Caco-2 (cell line): Measurements from ENCODE around the gene TMTC2. TPM values are rescaled to one million over a fixed set of nuclear protein-coding genes. Genes with fewer than 3 reads are reported as not detected.

Source experiments
- BruUV-seq: library from RNA; stranded (reverse); fragments of 400-500 nt; replicated peaks from 2 replicates; lab custom pipeline; 2021; lab: Mats Ljungman, UMichigan
- CTCF ChIA-PET: fragments of 300-600 bp; sonication (Branson Sonifier 250); formaldehyde crosslinking; loops from one replicate; lab custom pipeline; 2022; ENCODE audit warnings: antibody characterized with exemption; lab: Charles Lee
- POLR2A ChIA-PET: fragments of 300-600 bp; sonication (Branson Sonifier 250); formaldehyde crosslinking; loops from one replicate; lab custom pipeline; 2022; ENCODE audit warnings: antibody characterized with exemption; lab: Charles Lee
- DNase-seq, 2 experiments: peaks; one replicate each; pipeline versions ENCODE4 v3.0.0 to v3.0.0-alpha.2; 2020 to 2022
- H3K27me3 ChIP-seq: replicated peaks from 2 replicates; pipeline ENCODE4 v1.6.0; 2011; ENCODE audit warnings: low read length; ENCODE audit not compliant: control insufficient read depth, insufficient read depth
- H3K36me3 ChIP-seq: 2 replicates; pipeline ENCODE4 v1.5.1; 2011; ENCODE audit warnings: low read length; ENCODE audit not compliant: control insufficient read depth, insufficient read depth
- H3K4me1 ChIP-seq: fragments of 250-450 bp; sonication (Bioruptor Pico); 2 replicates; pipeline ENCODE4 v1.5.1; 2020; ENCODE audit warnings: mild to moderate bottlenecking
- H3K4me3 ChIP-seq: 2 replicates; pipeline ENCODE4 v1.5.1; 2011; ENCODE audit warnings: low read depth, mild to moderate bottlenecking, control low read depth, low read length
- H3K9me3 ChIP-seq: fragments of 250-450 bp; sonication (Bioruptor Pico); 2 replicates; pipeline ENCODE4 v1.5.1; 2020; ENCODE audit warnings: mild to moderate bottlenecking, moderate library complexity
- H3K27ac Mint-ChIP-seq: one replicate; pipeline ENCODE4 v1.8.0; 2022; ENCODE audit warnings: mixed read lengths; ENCODE audit not compliant: unreplicated experiment
- H3K27me3 Mint-ChIP-seq: one replicate; pipeline ENCODE4 v1.8.0; 2022; ENCODE audit warnings: mixed read lengths; ENCODE audit not compliant: insufficient read depth, unreplicated experiment
- H3K36me3 Mint-ChIP-seq: one replicate; pipeline ENCODE4 v1.8.0; 2022; ENCODE audit warnings: mild to moderate bottlenecking, mixed read lengths; ENCODE audit not compliant: insufficient read depth, unreplicated experiment
- H3K4me1 Mint-ChIP-seq: one replicate; pipeline ENCODE4 v1.8.0; 2022; ENCODE audit warnings: low read depth, mixed read lengths; ENCODE audit not compliant: unreplicated experiment
- H3K4me3 Mint-ChIP-seq: one replicate; pipeline ENCODE4 v1.8.0; 2022; ENCODE audit warnings: mild to moderate bottlenecking, moderate library complexity, mixed read lengths; ENCODE audit not compliant: unreplicated experiment
- H3K9me3 Mint-ChIP-seq: one replicate; pipeline ENCODE4 v1.8.0; 2022; ENCODE audit warnings: mixed read lengths; ENCODE audit not compliant: unreplicated experiment
- CTCF ChIP-seq, 2 experiments: fragments of 200-600 bp in 1 of 2; IDR thresholded peaks; 1 replicate in 1 of 2; 2 replicates in 1 of 2; pipeline versions ENCODE4 v1.5.1 to v1.8.0; 2011 to 2022; ENCODE audit warnings: antibody characterized with exemption in 1 of 2, control low read depth in 1 of 2, inconsistent platforms in 1 of 2, low read depth in 1 of 2, low read length in 1 of 2, mild to moderate bottlenecking in 1 of 2, moderate library complexity in 1 of 2; ENCODE audit not compliant: insufficient read depth in 1 of 2, severe bottlenecking in 1 of 2, unreplicated experiment in 1 of 2
- intact Hi-C: fragments of 100-400 bp; cut with micrococcal nuclease; formaldehyde crosslinking; loops from one replicate; pipeline ENCODE4 v1.10.0; 2022; ENCODE audit not compliant: unreplicated experiment
- total RNA-seq: library from RNA; stranded (reverse); gene quantifications from 2 replicates; pipeline ENCODE4 v1.2.3, GENCODE V29; 2022

TMTC2 gene
- total RNA-seq, 1 experiment from 2014 or later: 2.2 TPM

GRCh38 chr12:82883394-82884355 lies 197.0 kb downstream of the TMTC2 start:
- Histone ChIP-seq H3K4me3 (no peak overlapping the region), H3K36me3 (no peaks in the 10 kb centered on the region), H3K4me1 (no peaks in the 10 kb centered on the region), H3K27me3 (no peaks in the 10 kb centered on the region), H3K9me3 (no peaks in the 10 kb centered on the region)
- no peaks in the 10 kb centered on the region for H3K27me3 Mint-ChIP-seq
- H3K4me1 Mint-ChIP-seq: no peaks in the 10 kb centered on the region
- POLR2A ChIA-PET: no interaction called here
- DNase-seq: no peak
- no peaks in the 10 kb centered on the region for H3K36me3 Mint-ChIP-seq
- TF ChIP-seq CTCF (IDR thresholded peaks at IDR 0.05; ENCODE audit: insufficient read depth in 1 of 2, low read depth in 1 of 2, low read length in 1 of 2, severe bottlenecking in 1 of 2, unreplicated experiment in 1 of 2): no peak
- intact Hi-C loops: no loop called here
- H3K9me3 Mint-ChIP-seq: no peaks in the 10 kb centered on the region
- BruUV-seq: no TSS peak
- CTCF ChIA-PET: no interaction called here
- H3K4me3 Mint-ChIP-seq: no peak overlapping the region
- H3K27ac Mint-ChIP-seq: no peak overlapping the region

- Histone ChIP-seq H3K27me3 (no peaks in the 10 kb centered on the region), H3K36me3 (no peaks in the 10 kb centered on the region), H3K4me3 (no peak overlapping the region), H3K9me3 (no peaks in the 10 kb centered on the region), H3K4me1 (no peaks in the 10 kb centered on the region)
- no peak for TF ChIP-seq CTCF (IDR thresholded peaks at IDR 0.05; ENCODE audit: insufficient read depth in 1 of 2, low read depth in 1 of 2, low read length in 1 of 2, severe bottlenecking in 1 of 2, unreplicated experiment in 1 of 2)
- no TSS peak for BruUV-seq
- ChIA-PET POLR2A (no interaction called here), CTCF (no interaction called here)
- H3K27ac Mint-ChIP-seq: no peak overlapping the region
- intact Hi-C loops: no loop called here
- H3K36me3 Mint-ChIP-seq: no peaks in the 10 kb centered on the region
- no peaks in the 10 kb centered on the region for H3K9me3 Mint-ChIP-seq
- no peak overlapping the region for H3K4me3 Mint-ChIP-seq
- H3K27me3 Mint-ChIP-seq: no peaks in the 10 kb centered on the region
- DNase-seq: no peak
- no peaks in the 10 kb centered on the region for H3K4me1 Mint-ChIP-seq
Measured at GRCh38 chr12:82886671-82887340, 200.1 kb downstream of the TMTC2 start.

GRCh38 chr12:82893896-82894295 lies 207.2 kb downstream of the TMTC2 start:
- Mint-ChIP-seq H3K27ac (no peak overlapping the region), H3K4me1 (no peaks in the 10 kb centered on the region), H3K36me3 (no peaks in the 10 kb centered on the region), H3K27me3 (peaks cover 2% of the 10 kb centered on the region), H3K4me3 (no peak overlapping the region), H3K9me3 (no peaks in the 10 kb centered on the region)
- DNase-seq: no peak
- intact Hi-C loops: loop anchor here (10.0 kb wide), 2 partner anchors 191 to 209 kb away; partner anchors contain the start of gene TMTC2
- no peaks in the 10 kb centered on the region for H3K9me3 ChIP-seq
- ChIA-PET POLR2A (no interaction called here), CTCF (no interaction called here)
- peaks cover 14% of the 10 kb centered on the region; the same call in 1 of the 2 replicates for H3K4me1 ChIP-seq
- no peaks in the 10 kb centered on the region for H3K27me3 ChIP-seq
- no peaks in the 10 kb centered on the region for H3K36me3 ChIP-seq
- H3K4me3 ChIP-seq: no peak overlapping the region
- TF ChIP-seq CTCF (IDR thresholded peaks at IDR 0.05; ENCODE audit: insufficient read depth in 1 of 2, low read depth in 1 of 2, low read length in 1 of 2, severe bottlenecking in 1 of 2, unreplicated experiment in 1 of 2): no peak
- no TSS peak for BruUV-seq
